Dendritic cell treated with granulocyte-macrophage colony-stimulating factor and Interleukin-4, amounts not matched to agents 40 ng/mL and 50 ng/mL, for 4 days (primary cell): Measurements from ENCODE around the gene MRTO4.
"Not testable (repeated sequence)": the region's sequence is repeated elsewhere in the genome, so short reads cannot be mapped to it uniquely, and the experiment has no call there.

Experiments
- H3K27ac Mint-ChIP-seq: one replicate; pipeline ENCODE4 v1.8.0; 2022; ENCODE audit warnings: mild to moderate bottlenecking, mixed read lengths
- H3K27me3 Mint-ChIP-seq: one replicate; pipeline ENCODE4 v1.8.0; 2022; ENCODE audit warnings: mild to moderate bottlenecking, mixed read lengths
- H3K36me3 Mint-ChIP-seq: one replicate; pipeline ENCODE4 v1.8.0; 2022; ENCODE audit warnings: low read depth, mixed read lengths
- H3K4me1 Mint-ChIP-seq: one replicate; pipeline ENCODE4 v1.8.0; 2022; ENCODE audit warnings: low read depth, mixed read lengths
- H3K4me3 Mint-ChIP-seq: one replicate; pipeline ENCODE4 v1.8.0; 2022; ENCODE audit warnings: mild to moderate bottlenecking, moderate library complexity, mixed read lengths
- H3K9me3 Mint-ChIP-seq: one replicate; pipeline ENCODE4 v1.8.0; 2022; ENCODE audit warnings: mixed read lengths
- intact Hi-C: fragments of 100-400 bp; cut with micrococcal nuclease; formaldehyde crosslinking; loops from one replicate; pipeline ENCODE4 v1.15.0; 2022

The MRTO4 gene

DNA sequence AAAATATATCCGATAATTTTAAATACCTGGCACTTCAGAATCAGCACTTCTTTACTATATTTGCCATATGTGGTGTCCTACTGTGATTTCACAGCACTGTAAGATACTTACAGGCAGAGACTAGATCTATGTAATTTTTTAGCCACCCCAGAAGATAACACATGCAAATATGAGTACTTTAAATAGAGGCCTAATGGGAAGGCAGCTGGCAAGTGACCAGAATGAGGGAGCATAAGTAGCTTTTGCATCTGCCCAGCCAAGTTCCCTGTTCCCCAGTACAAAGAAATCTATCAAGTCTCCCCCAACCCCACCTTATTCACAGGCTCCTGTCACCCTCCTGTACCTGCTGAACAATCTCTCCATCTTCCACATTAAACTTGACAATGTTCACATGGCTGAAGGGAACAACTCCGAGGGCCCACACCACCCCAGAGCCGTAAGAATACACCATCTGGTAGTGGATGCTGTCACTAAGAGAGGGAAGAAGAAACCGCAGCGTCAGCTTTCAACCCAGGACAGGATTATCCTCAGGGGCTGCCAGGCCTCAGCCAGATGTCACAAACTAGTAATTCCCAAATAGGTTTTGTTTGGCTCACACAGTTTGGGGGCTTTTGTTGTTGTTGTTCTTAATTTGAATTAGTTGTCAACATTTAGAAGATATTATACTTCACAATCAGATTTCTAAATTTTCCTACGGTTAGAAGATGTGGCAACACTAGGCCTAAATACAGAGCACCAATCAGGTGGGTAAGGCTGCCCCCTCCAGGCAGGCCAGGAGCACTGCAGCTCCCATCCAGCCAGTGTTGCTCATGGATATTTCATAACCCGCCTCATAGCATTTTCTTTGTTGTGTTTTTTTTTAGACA lies 10.7 kb upstream of the MRTO4 start:
- no peaks in the 10 kb centered on the region for H3K9me3 Mint-ChIP-seq
- H3K4me3 Mint-ChIP-seq, result no peak overlapping the region
- peaks cover 99% of the 10 kb centered on the region for H3K36me3 Mint-ChIP-seq
- no peaks in the 10 kb centered on the region for H3K27me3 Mint-ChIP-seq
- peak overlapping the region; percentile 41 for H3K27ac Mint-ChIP-seq
- intact Hi-C loops, result no loop called here
- peaks cover 5% of the 10 kb centered on the region for H3K4me1 Mint-ChIP-seq

DNA sequence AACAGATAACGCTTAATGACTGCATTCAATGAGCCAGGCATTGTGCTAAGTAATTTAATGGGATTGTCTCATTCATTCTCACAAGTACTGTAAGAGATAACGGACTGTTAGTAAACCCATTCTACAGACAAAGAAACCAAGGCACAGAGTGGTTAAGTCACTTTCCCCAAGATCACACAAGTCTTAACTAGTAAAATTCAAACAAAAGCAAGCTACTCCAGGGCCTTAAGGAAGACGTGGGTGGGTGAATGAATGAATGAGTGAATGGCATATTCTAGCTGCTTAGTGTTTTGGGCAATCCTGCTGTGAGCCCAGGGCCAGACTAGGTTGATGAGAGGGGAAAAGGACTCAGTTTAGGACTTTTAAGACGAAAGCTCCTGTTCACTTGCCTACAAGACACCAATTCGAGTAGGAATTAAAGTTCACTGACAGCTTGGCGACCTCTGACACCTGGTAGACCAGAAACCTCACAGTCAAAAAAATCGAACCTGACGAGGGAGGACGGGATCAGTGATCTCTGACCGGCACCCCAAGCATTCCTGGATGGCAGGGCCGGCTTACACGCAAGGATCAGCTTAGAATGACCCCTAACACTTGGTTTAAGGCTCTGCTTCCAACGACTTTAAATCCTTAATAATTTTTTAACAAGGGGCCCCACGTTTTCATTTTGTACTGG lies 838 bp upstream of the MRTO4 start:
- H3K27me3 Mint-ChIP-seq, result no peaks in the 10 kb centered on the region
- intact Hi-C loops, result loop anchor here (2.0 to 5.0 kb wide), 2 partner anchors 38 to 62 kb away; partner anchors contain the start of genes AKR7A2, SLC66A1 and UBR4
- H3K4me1 Mint-ChIP-seq, result peaks cover 32% of the 10 kb centered on the region
- H3K27ac Mint-ChIP-seq, result peak overlapping the region; percentile 99
- peak overlapping the region; percentile 89 for H3K4me3 Mint-ChIP-seq
- H3K9me3 Mint-ChIP-seq, result no peaks in the 10 kb centered on the region
- H3K36me3 Mint-ChIP-seq, result peaks cover 37% of the 10 kb centered on the region

DNA sequence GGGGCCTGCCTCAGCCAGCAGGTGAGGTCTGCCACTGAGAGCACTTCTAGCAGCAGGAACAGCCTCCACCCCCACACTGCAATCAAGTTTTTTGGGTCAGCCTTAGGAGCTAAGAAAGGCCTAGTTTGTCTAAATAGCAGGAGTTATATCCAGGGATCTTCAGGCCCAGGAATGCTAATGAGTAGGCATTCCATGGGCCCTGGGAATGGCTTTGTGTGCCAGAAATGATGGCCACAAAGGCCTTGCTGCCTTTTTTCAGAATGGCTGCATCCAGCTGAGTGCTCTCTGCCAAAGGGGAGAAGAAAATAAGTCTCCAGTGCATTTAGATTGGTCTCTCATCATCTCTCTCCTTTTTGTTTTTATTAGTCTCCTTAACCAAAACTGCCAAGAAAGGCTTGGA lies 2.8 kb downstream of the MRTO4 start:
- no peaks in the 10 kb centered on the region for H3K9me3 Mint-ChIP-seq
- peaks cover 65% of the 10 kb centered on the region for H3K36me3 Mint-ChIP-seq
- H3K27me3 Mint-ChIP-seq, result no peaks in the 10 kb centered on the region
- intact Hi-C loops, result loop anchor here (5.0 kb wide), 1 partner anchor 42 kb away; the partner anchor contains the start of gene UBR4
- peaks cover 48% of the 10 kb centered on the region for H3K4me1 Mint-ChIP-seq
- H3K4me3 Mint-ChIP-seq, result no peak overlapping the region
- no peak overlapping the region for H3K27ac Mint-ChIP-seq

DNA sequence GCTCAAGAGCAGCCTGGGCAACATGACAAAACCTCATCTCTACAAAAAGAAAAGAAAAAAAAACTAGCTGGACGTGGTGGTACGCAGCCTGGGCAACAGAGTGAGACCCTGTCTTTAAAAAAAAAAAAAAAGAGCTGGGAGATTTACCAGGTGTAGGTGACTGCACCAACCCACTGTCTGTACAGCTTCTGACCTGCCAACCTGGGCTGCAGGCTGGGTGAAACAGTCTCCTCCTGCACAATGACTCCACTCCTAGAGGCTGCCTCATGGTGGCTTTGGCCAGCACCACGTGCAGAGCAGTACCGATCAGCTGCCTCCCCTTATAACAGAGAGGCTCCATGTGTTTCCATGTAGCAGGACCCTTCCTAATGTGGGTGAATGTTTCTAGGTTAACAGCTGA lies 3.7 kb downstream of the MRTO4 start:
- H3K27ac Mint-ChIP-seq, result no peak overlapping the region
- intact Hi-C loops, result no loop called here
- H3K27me3 Mint-ChIP-seq, result no peaks in the 10 kb centered on the region
- H3K9me3 Mint-ChIP-seq, result no peaks in the 10 kb centered on the region
- H3K4me3 Mint-ChIP-seq, result no peak overlapping the region
- peaks cover 74% of the 10 kb centered on the region for H3K36me3 Mint-ChIP-seq
- H3K4me1 Mint-ChIP-seq, result peaks cover 55% of the 10 kb centered on the region

DNA sequence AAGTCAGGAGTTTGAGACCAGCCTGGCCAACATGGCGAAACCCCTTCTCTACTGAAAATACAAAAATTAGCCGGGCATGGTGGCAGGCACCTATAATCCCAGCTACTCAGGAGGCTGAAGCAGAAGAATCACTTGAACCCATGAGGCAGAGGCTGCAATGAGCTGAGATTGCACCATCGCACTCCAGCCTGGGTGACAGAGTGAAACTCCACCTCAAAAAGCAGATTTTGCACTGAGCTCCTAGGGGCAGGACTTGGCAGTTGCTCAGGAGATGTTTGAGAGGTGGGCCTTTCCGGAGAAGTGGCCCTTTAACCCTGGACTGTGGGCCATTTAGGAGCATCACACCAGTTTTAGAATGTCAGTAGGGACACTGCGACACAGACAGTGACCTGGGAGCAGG lies 4.7 kb downstream of the MRTO4 start:
- H3K9me3 Mint-ChIP-seq, intact Hi-C loops, H3K4me3 Mint-ChIP-seq, H3K27me3 Mint-ChIP-seq: not testable (repeated sequence)
- Mint-ChIP-seq H3K27ac (peak overlapping the region; percentile 73), H3K4me1 (peaks cover 56% of the 10 kb centered on the region), H3K36me3 (peaks cover 75% of the 10 kb centered on the region)

GRCh38 chr1:19257178-19257914 lies 5.7 kb downstream of the MRTO4 start:
- intact Hi-C loops, result no loop called here
- Mint-ChIP-seq H3K27ac (peak overlapping the region; percentile 73), H3K27me3 (no peaks in the 10 kb centered on the region), H3K4me3 (no peak overlapping the region), H3K36me3 (peaks cover 64% of the 10 kb centered on the region), H3K4me1 (peaks cover 51% of the 10 kb centered on the region), H3K9me3 (no peaks in the 10 kb centered on the region)

GRCh38 chr1:19258353-19258752 lies 6.7 kb downstream of the MRTO4 start:
- peak overlapping the region; percentile 73 for H3K27ac Mint-ChIP-seq
- H3K4me3 Mint-ChIP-seq, result no peak overlapping the region

GRCh38 chr1:19260211-19261138 lies 8.9 kb downstream of the MRTO4 start:
- intact Hi-C loops, result no loop called here
- H3K4me1 Mint-ChIP-seq, result peaks cover 30% of the 10 kb centered on the region
- H3K9me3 Mint-ChIP-seq, result no peaks in the 10 kb centered on the region
- H3K36me3 Mint-ChIP-seq, result peaks cover 53% of the 10 kb centered on the region
- H3K27me3 Mint-ChIP-seq, result no peaks in the 10 kb centered on the region
- peak overlapping the region; percentile 50 for H3K27ac Mint-ChIP-seq
- no peak overlapping the region for H3K4me3 Mint-ChIP-seq

More at GRCh38 chr1:19258353-19258752, 6.7 kb downstream of the MRTO4 start:
- Mint-ChIP-seq H3K4me1 (peaks cover 42% of the 10 kb centered on the region), H3K9me3 (no peaks in the 10 kb centered on the region), H3K36me3 (peaks cover 64% of the 10 kb centered on the region), H3K27me3 (no peaks in the 10 kb centered on the region)
- intact Hi-C loops, result no loop called here

- peaks cover 37% of the 10 kb centered on the region for H3K36me3 Mint-ChIP-seq
- intact Hi-C loops, result no loop called here
- H3K4me3 Mint-ChIP-seq, result no peak overlapping the region
- peaks cover 23% of the 10 kb centered on the region for H3K4me1 Mint-ChIP-seq
- H3K27ac Mint-ChIP-seq, result no peak overlapping the region
- no peaks in the 10 kb centered on the region for H3K9me3 Mint-ChIP-seq
- no peaks in the 10 kb centered on the region for H3K27me3 Mint-ChIP-seq
Observed at GRCh38 chr1:19262047-19262446, 10.4 kb downstream of the MRTO4 start.

- H3K27me3 Mint-ChIP-seq, result no peaks in the 10 kb centered on the region
- H3K9me3 Mint-ChIP-seq, result no peaks in the 10 kb centered on the region
- H3K36me3 Mint-ChIP-seq, result peaks cover 30% of the 10 kb centered on the region
- H3K4me3 Mint-ChIP-seq, result no peak overlapping the region
- intact Hi-C loops, result no loop called here
- H3K27ac Mint-ChIP-seq, result no peak overlapping the region
- H3K4me1 Mint-ChIP-seq, result peaks cover 16% of the 10 kb centered on the region
Observed at GRCh38 chr1:19262744-19263143, 11.1 kb downstream of the MRTO4 start.

DNA sequence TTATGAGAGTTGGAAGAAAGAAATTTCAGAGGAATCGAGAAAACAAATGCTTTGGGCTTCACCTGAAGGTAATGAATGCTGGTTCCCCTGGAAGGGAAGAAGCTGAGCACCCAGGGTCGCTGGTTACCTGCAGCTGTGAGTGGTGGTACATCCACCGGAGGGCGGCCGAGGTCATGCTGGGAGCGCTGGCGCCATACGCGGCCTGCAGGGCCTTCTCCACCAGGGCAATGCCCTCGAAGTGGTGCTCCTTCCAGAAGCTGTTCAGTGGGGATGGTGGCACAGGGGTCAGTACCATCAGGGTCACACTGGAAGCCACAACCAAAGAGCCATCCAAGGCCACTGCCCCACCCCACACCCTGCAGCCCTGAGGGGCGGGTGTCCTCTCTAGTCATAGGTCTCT lies 16.8 kb downstream of the MRTO4 start:
- Mint-ChIP-seq H3K4me1 (peaks cover 1% of the 10 kb centered on the region), H3K9me3 (no peaks in the 10 kb centered on the region), H3K36me3 (no peaks in the 10 kb centered on the region), H3K4me3 (no peak overlapping the region), H3K27ac (no peak overlapping the region), H3K27me3 (peaks cover 11% of the 10 kb centered on the region)
- intact Hi-C loops, result no loop called here

DNA sequence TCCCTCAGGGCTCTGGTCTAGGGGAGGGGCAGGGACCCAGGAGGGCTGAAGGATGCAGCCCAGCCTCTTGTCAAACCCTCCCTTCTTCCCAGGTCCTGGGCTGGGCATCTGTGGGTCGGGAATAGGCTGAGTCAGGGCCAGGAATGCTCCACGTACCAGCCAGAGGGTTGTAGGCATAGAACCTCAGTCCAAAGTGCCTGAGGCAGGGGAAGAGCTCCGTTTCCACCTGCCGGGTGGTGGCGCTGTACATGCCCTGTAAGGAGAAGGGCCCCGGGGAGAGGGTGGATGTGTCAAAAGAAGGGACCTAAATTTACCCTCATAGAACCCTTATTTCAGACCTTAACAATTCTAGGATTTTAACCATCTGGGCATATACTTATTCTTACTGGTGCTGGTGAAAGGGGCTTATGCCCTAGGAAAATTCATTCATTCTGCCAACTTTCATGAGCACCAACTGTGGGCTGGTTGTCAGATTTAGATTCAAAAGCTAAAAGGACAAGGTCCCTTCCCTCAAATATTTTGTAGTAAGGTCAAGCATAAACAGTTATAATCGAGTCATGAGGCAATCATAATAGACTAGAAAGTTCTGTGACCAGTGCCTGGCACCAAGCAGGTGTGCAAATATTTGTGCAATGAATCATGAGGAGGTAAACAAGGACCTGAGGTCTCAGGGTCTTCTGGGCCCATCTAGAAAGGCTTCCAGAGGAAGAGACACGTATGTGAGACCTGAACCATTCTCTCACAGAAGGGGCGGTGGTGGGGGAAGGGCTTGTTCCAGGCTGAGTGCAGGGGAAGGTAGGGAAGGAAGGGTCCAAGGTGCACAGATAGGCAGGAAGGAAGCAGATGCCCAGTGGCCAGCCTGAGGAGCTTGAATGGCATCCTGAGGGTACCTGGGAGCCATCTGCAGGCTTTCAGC lies 18.1 kb downstream of the MRTO4 start:
- H3K27me3 Mint-ChIP-seq, result peaks cover 24% of the 10 kb centered on the region
- H3K27ac Mint-ChIP-seq, H3K36me3 Mint-ChIP-seq, H3K9me3 Mint-ChIP-seq, H3K4me1 Mint-ChIP-seq, H3K4me3 Mint-ChIP-seq, intact Hi-C loops: not testable (repeated sequence)
